ENCODE data around the gene IGSF6. TPM values are rescaled to one million over a fixed set of nuclear protein-coding genes. Genes with fewer than 3 reads are reported as not detected.

Gene IGSF6
- total RNA-seq, 1 donor from 2014 or later = 0.29 TPM

DNA sequence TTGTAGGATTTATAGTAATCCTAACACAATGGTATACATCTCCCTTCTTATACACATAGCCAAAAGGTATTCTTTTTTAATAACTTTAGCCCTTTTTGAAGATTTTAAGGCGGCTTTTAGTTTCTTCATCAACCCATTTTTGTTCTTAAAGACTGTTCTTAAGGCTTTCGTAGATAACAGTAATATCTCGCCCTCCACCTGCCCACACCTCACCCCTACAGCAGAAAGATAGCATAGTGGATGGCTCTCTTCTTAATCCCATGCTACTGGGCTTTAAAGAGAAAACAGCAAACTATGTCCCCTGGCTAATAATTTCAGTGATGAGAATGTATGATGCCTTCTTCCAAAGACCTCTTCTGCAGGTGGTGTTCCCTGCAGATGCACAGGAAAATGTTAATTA, 8.6 kb downstream of the IGSF6 start:
- intact Hi-C loops (cut with micrococcal nuclease) = no loop called here
- no peaks in the 10 kb centered on the region for H3K9me3 Mint-ChIP-seq
- no peak for ATAC-seq (ENCODE audit: low read depth)
- no peak for DNase-seq
- CTCF ChIA-PET = interaction anchor here (1.5 to 12.5 kb wide), 2 partner anchors 12 to 60 kb away, joined by 4 to 98 read pairs; no protein-coding TSS in a partner anchor
- H3K27ac Mint-ChIP-seq = peak overlapping the region; percentile 89
- H3K4me3 Mint-ChIP-seq = no peak overlapping the region
- peaks cover 2% of the 10 kb centered on the region for H3K36me3 Mint-ChIP-seq (ENCODE audit: low read depth)
- POLR2A ChIA-PET = interaction anchor here (0.6 to 5.8 kb wide), 3 partner anchors 12 to 177 kb away, joined by 3 to 34 read pairs (median 10); no protein-coding TSS in a partner anchor
- no peaks in the 10 kb centered on the region for H3K27me3 Mint-ChIP-seq
- H3K4me1 Mint-ChIP-seq = peaks cover 58% of the 10 kb centered on the region
- no peak for TF ChIP-seq CTCF (IDR thresholded peaks at IDR 0.05)

GRCh38 chr16:21642861-21643260, 9.5 kb downstream of the IGSF6 start:
- H3K4me1 Mint-ChIP-seq = peaks cover 51% of the 10 kb centered on the region
- H3K4me3 Mint-ChIP-seq = no peak overlapping the region
- DNase-seq (no peak), ATAC-seq (ENCODE audit: low read depth) (no peak)
- H3K27ac Mint-ChIP-seq = no peak overlapping the region
- ChIA-PET CTCF (interaction anchor here (1.2 to 12.5 kb wide), 4 partner anchors 13 to 66 kb away, joined by 3 to 98 read pairs (median 12); no protein-coding TSS in a partner anchor), POLR2A (interaction anchor here (5.8 kb wide), 1 partner anchor 13 kb away, joined by 34 read pairs; no protein-coding TSS in a partner anchor)
- no peaks in the 10 kb centered on the region for H3K27me3 Mint-ChIP-seq
- intact Hi-C loops (cut with micrococcal nuclease) = no loop called here
- H3K9me3 Mint-ChIP-seq = no peaks in the 10 kb centered on the region
- no peak for TF ChIP-seq CTCF (IDR thresholded peaks at IDR 0.05)
- H3K36me3 Mint-ChIP-seq (ENCODE audit: low read depth) = peaks cover 2% of the 10 kb centered on the region

GRCh38 chr16:21641916-21642315, 10.5 kb downstream of the IGSF6 start:
- Mint-ChIP-seq H3K36me3 (ENCODE audit: low read depth) (peaks cover 5% of the 10 kb centered on the region), H3K27me3 (no peaks in the 10 kb centered on the region), H3K4me1 (peaks cover 42% of the 10 kb centered on the region), H3K4me3 (no peak overlapping the region), H3K27ac (no peak overlapping the region), H3K9me3 (no peaks in the 10 kb centered on the region)
- no peak for DNase-seq
- TF ChIP-seq CTCF (IDR thresholded peaks at IDR 0.05) = no peak
- ChIA-PET CTCF (interaction anchor here (0.7 to 12.5 kb wide), 5 partner anchors 14 to 1418 kb away, joined by 3 to 98 read pairs (median 20); no protein-coding TSS in a partner anchor), POLR2A (no interaction called here)
- no peak for ATAC-seq (ENCODE audit: low read depth)
- intact Hi-C loops (cut with micrococcal nuclease) = loop anchor here (2.0 kb wide), 2 partner anchors 15 to 1307 kb away; no protein-coding TSS in a partner anchor

- Mint-ChIP-seq H3K4me3 (no peak overlapping the region), H3K27ac (peak overlapping the region; percentile 18), H3K9me3 (no peaks in the 10 kb centered on the region), H3K36me3 (ENCODE audit: low read depth) (peaks cover 20% of the 10 kb centered on the region), H3K4me1 (peaks cover 17% of the 10 kb centered on the region), H3K27me3 (no peaks in the 10 kb centered on the region)
- intact Hi-C loops (cut with micrococcal nuclease) = no loop called here
- ATAC-seq (ENCODE audit: low read depth) (no peak), DNase-seq (no peak)
- ChIA-PET CTCF (interaction anchor here (1.1 to 12.5 kb wide), 6 partner anchors 16 to 69 kb away, joined by 3 to 98 read pairs (median 4); no protein-coding TSS in a partner anchor), POLR2A (interaction anchor here (1.7 kb wide), 1 partner anchor 41 kb away, joined by 5 read pairs; the partner anchor contains the start of gene METTL9)
- TF ChIP-seq CTCF (IDR thresholded peaks at IDR 0.05) = no peak
These were observed 12.9 kb downstream of the IGSF6 start for GRCh38 chr16:21639493-21639892.

GRCh38 chr16:21638573-21638975, 13.8 kb downstream of the IGSF6 start:
- Mint-ChIP-seq H3K27me3 (no peaks in the 10 kb centered on the region), H3K27ac (no peak overlapping the region), H3K4me1 (peaks cover 8% of the 10 kb centered on the region), H3K9me3 (no peaks in the 10 kb centered on the region), H3K36me3 (ENCODE audit: low read depth) (peaks cover 22% of the 10 kb centered on the region), H3K4me3 (no peak overlapping the region)
- ChIA-PET CTCF (interaction anchor here (0.9 to 12.5 kb wide), 8 partner anchors 17 to 70 kb away, joined by 3 to 98 read pairs (median 4); no protein-coding TSS in a partner anchor), POLR2A (interaction anchor here (0.6 kb wide), 1 partner anchor 83 kb away, joined by 5 read pairs; no protein-coding TSS in a partner anchor)
- intact Hi-C loops (cut with micrococcal nuclease) = no loop called here
- DNase-seq (no peak), ATAC-seq (ENCODE audit: low read depth) (no peak)
- no peak for TF ChIP-seq CTCF (IDR thresholded peaks at IDR 0.05)

Data from activated B cell treated with CpG ODN at 0.5 μM for 24 hours (primary cell).